K562 (cell line): ENCODE measurements around the gene FAM83B. TPM values are rescaled to one million over a fixed set of nuclear protein-coding genes. Genes with fewer than 3 reads are reported as not detected.

Experiments
- ATAC-seq: fragments of 200-7000 bp; cut with Tn5 transposase; 3 replicates; pipeline ENCODE4 v1.9.1; 2020; ENCODE audit warnings: moderate library complexity
- BruUV-seq: library from RNA; stranded (reverse); fragments of 400-500 nt; replicated peaks from 2 replicates; lab custom pipeline; 2021; lab: Mats Ljungman, UMichigan
- CTCF ChIA-PET: fragments of 300-600 bp; formaldehyde crosslinking; extraction: SDS; loops from one replicate; lab custom pipeline; 2021; ENCODE audit warnings: low intra/inter-chr PET ratio; lab: Yijun Ruan, JAX
- POLR2A ChIA-PET: fragments of 300-600, 350-650 bp; sonication (Branson Sonifier 250); formaldehyde crosslinking; extraction: SDS; loops from one replicate; lab custom pipeline; 2021; ENCODE audit warnings: antibody characterized with exemption, inconsistent platforms; lab: Yijun Ruan, JAX
- DNase-seq, 4 experiments: peaks; one replicate each; pipeline versions ENCODE4 v3.0.0 to v3.0.0-alpha.2; 2011 to 2018; ENCODE audit warnings: low spot score in 3 of 4, mixed read lengths in 3 of 4; ENCODE audit errors: extremely low read depth in 1 of 4
- FAIRE-seq: peaks from 2 replicates; lab custom pipeline; 2011; peaks lifted over from hg19 to GRCh38; lab: Jason Lieb, UNC
- H2AFZ ChIP-seq: 2 replicates; pipeline ENCODE4 v1.6.0; 2011; ENCODE audit warnings: low read depth, low read length, control low read depth, inconsistent platforms
- H3K27ac ChIP-seq: fragments of 200-600 bp; 3 replicates; pipeline ENCODE4 v1.8.0; 2011; ENCODE audit warnings: low read depth, mild to moderate bottlenecking, control low read depth, inconsistent platforms, low read length, moderate library complexity, mixed read lengths; ENCODE audit errors: extremely low read depth
- H3K27me3 ChIP-seq, 2 experiments: fragments of 300-600 bp in 1 of 2; 2 replicates in 1 of 2; 3 replicates in 1 of 2; pipeline versions ENCODE4 v1.6.0 to v1.8.0; 2011; ENCODE audit warnings: inconsistent platforms in 2 of 2, low read length in 2 of 2, mild to moderate bottlenecking in 1 of 2, mixed read lengths in 1 of 2, moderate library complexity in 1 of 2; ENCODE audit not compliant: control insufficient read depth in 2 of 2, insufficient read depth in 2 of 2
- H3K36me3 ChIP-seq: fragments of 300-600 bp; 3 replicates; pipeline ENCODE4 v1.8.0; 2011; ENCODE audit warnings: mild to moderate bottlenecking, low read length, inconsistent platforms; ENCODE audit not compliant: control insufficient read depth, insufficient read depth
- H3K4me1 ChIP-seq, 2 experiments: fragments of 200-600 bp in 1 of 2; replicated peaks in 1 of 2; 2 replicates in 1 of 2; 3 replicates in 1 of 2; pipeline versions ENCODE4 v1.5.1 to v1.8.0; 2011; ENCODE audit warnings: inconsistent platforms in 2 of 2, low read length in 2 of 2, mild to moderate bottlenecking in 1 of 2, mixed read lengths in 1 of 2, moderate library complexity in 1 of 2; ENCODE audit not compliant: control insufficient read depth in 2 of 2, insufficient read depth in 2 of 2
- H3K4me2 ChIP-seq: 2 replicates; pipeline ENCODE4 v1.6.1; 2011; ENCODE audit warnings: low read length, control low read depth, inconsistent platforms, mixed read lengths; ENCODE audit not compliant: insufficient read depth
- H3K4me3 ChIP-seq: fragments of 200-600 bp; sonication (generic), shearing (Covaris generic); 2 replicates; pipeline ENCODE4 v1.5.1; 2016; ENCODE audit warnings: control low read depth, inconsistent platforms
- H3K79me2 ChIP-seq: fragments of 200-600 bp; 3 replicates; pipeline ENCODE4 v1.8.0; 2011; ENCODE audit warnings: low read length, inconsistent platforms; ENCODE audit not compliant: control insufficient read depth, insufficient read depth
- H3K9ac ChIP-seq, 2 experiments: 2 replicates each; pipeline versions ENCODE4 v1.6.0 to v1.6.1; 2011; ENCODE audit warnings: low read depth in 2 of 2, low read length in 2 of 2, control low read depth in 1 of 2, inconsistent platforms in 1 of 2, mild to moderate bottlenecking in 1 of 2, mixed read lengths in 1 of 2; ENCODE audit not compliant: insufficient read depth in 1 of 2
- H3K9me1 ChIP-seq: one replicate; pipeline ENCODE4 v1.6.0; 2011; ENCODE audit warnings: inconsistent platforms, mild to moderate bottlenecking, low read length, moderate library complexity; ENCODE audit not compliant: control insufficient read depth, insufficient read depth
- H3K9me3 ChIP-seq: replicated peaks from 2 replicates; pipeline ENCODE4 v1.5.1; 2011; ENCODE audit warnings: low read depth, low read length, inconsistent platforms; ENCODE audit not compliant: control insufficient read depth, insufficient read depth
- H4K20me1 ChIP-seq: replicated peaks from 2 replicates; pipeline ENCODE4 v1.6.1; 2011; ENCODE audit warnings: low read length, inconsistent platforms, mixed read lengths; ENCODE audit not compliant: control insufficient read depth, insufficient read depth
- ARID1B ChIP-seq: fragments of 450-650 bp; IDR thresholded peaks from 2 replicates; pipeline ENCODE4 v1.6.1; 2016; ENCODE audit warnings: antibody characterized with exemption, mild to moderate bottlenecking, inconsistent platforms
- ARNT ChIP-seq, 2 experiments: fragments of 450-650 bp; IDR thresholded peaks; 2 replicates each; pipeline ENCODE4 v1.6.1; 2016; ENCODE audit warnings: mild to moderate bottlenecking in 1 of 2
- MCM3 ChIP-seq: fragments of 450-650 bp; IDR thresholded peaks from 2 replicates; pipeline ENCODE4 v1.6.1; 2016
- NFE2 ChIP-seq: IDR thresholded peaks from 2 replicates; pipeline ENCODE4 v1.6.1; 2014; ENCODE audit warnings: antibody characterized with exemption, low read depth
- NFRKB ChIP-seq: fragments of 450-650 bp; IDR thresholded peaks from 2 replicates; pipeline ENCODE4 v1.6.1; 2016; ENCODE audit warnings: low read depth
- PHF21A ChIP-seq: fragments of 450-650 bp; IDR thresholded peaks from 2 replicates; pipeline ENCODE4 v1.6.1; 2017; ENCODE audit warnings: low read depth, borderline replicate concordance
- SLC30A9 ChIP-seq: fragments of 250-450 bp; sonication (Bioruptor Pico); IDR thresholded peaks from 2 replicates; pipeline ENCODE4 v1.8.0; 2022; ENCODE audit warnings: mild to moderate bottlenecking, moderate library complexity
- ZNF780A ChIP-seq: fragments of 250-450 bp; sonication (Bioruptor Pico); IDR thresholded peaks from 2 replicates; pipeline ENCODE4 v1.5.0; 2021; ENCODE audit warnings: mild to moderate bottlenecking
- WGBS: fragments of 100-300 bp; shearing (Covaris generic); methylation state at CpG from one replicate; pipeline ENCODE4 v1.1.6; 2016; ENCODE audit warnings: low coverage, mixed read lengths; ENCODE audit not compliant: insufficient coverage; ENCODE audit errors: missing lambda C conversion rate; 5-methylcytosine and 5-hydroxymethylcytosine counted together
- in situ Hi-C: fragments of 300-500 bp; cut with MboI; formaldehyde crosslinking; loops from 4 replicates; pipeline ENCODE4 v1.15.0; 2018; ENCODE audit warnings: inconsistent platforms, mixed read lengths
- intact Hi-C: fragments of 100-400 bp; cut with micrococcal nuclease; formaldehyde crosslinking; loops from 2 replicates; pipeline ENCODE4 v1.14.2; 2022
- polyA plus RNA-seq, 8 experiments: library from polyadenylated mRNA; depleted of rRNA in 4 of 8; stranded (reverse) in 5 of 8; unstranded in 3 of 8; fragments of >200 nt; fragmentation: Nextera tagmentation in 2 of 8; fragmentation: Illumina TruSeq in 1 of 8; extraction: Ambion mirVana in 2 of 8; extraction: Trizol in 1 of 8; gene quantifications; 2 replicates each; pipeline versions ENCODE4 v1.2.1 to v1.2.3, GENCODE V29; 2011 to 2014; ENCODE audit warnings: inconsistent platforms in 1 of 8, missing spikeins in 1 of 8
- total RNA-seq, 7 experiments: library from RNA; depleted of rRNA in 6 of 7; stranded (reverse); fragments of >200 nt in 6 of 7; fragmentation: Illumina TruSeq in 2 of 7; extraction: Trizol in 2 of 7; gene quantifications; 2 replicates each; pipeline versions ENCODE4 v1.2.1 to v1.2.3, GENCODE V29; 2011 to 2021; ENCODE audit warnings: low replicate concordance in 1 of 7
- TF ChIP-seq, protein P1 (sequence below): fragments of 450-650 bp; IDR thresholded peaks from 2 replicates; pipeline ENCODE4 v1.7.1; 2018; ENCODE audit warnings: mild to moderate bottlenecking, low read depth; ENCODE audit not compliant: partially characterized antibody

FAM83B gene
- total and polyA plus RNA-seq, 9 of the 15 experiments (the other 6 are each of a cell fraction or from before 2014, with no cell fraction given), result not detected

- intact Hi-C loops (no loop called here), in situ Hi-C loops (no loop called here)
- no peak overlapping the region for H3K4me2 ChIP-seq
- no peaks in the 10 kb centered on the region for H3K9me1 ChIP-seq
- FAIRE-seq (no peak), ATAC-seq (no peak), DNase-seq (no peak)
- POLR2A ChIA-PET, result no interaction called here
- H3K27ac ChIP-seq, result no peak overlapping the region
- no peaks in the 10 kb centered on the region for H3K27me3 ChIP-seq
- H3K4me3 ChIP-seq, result no peak overlapping the region
- no peaks in the 10 kb centered on the region for H3K79me2 ChIP-seq
- no peaks in the 10 kb centered on the region for H3K4me1 ChIP-seq
- no peak overlapping the region for H2AFZ ChIP-seq
- H4K20me1 ChIP-seq, result no peaks in the 10 kb centered on the region
- H3K9ac ChIP-seq, result no peak overlapping the region
- TF ChIP-seq PHF21A, result no peak
- no peak for TF ChIP-seq NFRKB
- no peaks in the 10 kb centered on the region for H3K36me3 ChIP-seq
- no TSS peak for BruUV-seq
- CTCF ChIA-PET, result no interaction called here
- H3K9me3 ChIP-seq, result no peaks in the 10 kb centered on the region
These were observed 142.0 kb downstream of the FAM83B start for GRCh38 chr6:54988576-54988975.

DNA sequence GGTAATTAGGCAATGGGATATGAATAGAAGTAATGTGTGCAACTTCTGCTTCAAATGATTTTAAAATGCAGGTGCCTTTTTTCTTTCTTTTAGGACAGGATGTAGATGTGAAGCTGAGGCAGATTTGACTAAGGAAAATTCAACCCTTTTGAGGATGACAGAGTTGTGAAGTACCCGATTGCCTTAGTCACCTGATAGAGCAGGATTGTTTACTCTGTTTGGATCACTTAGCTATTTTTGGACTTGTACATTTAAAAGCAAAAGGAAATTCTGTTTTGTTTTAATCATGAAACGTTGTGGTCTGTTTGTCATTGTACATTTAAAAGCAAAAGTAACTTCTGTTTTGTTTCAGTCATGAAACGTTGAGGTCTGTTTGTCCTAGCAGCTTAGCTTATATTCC is 143.4 kb downstream of the FAM83B start:
- intact Hi-C loops (no loop called here), in situ Hi-C loops (no loop called here)
- H3K27ac ChIP-seq, result no peak overlapping the region
- ChIA-PET POLR2A (no interaction called here), CTCF (no interaction called here)
- no peak overlapping the region for H3K4me3 ChIP-seq
- no peaks in the 10 kb centered on the region for H3K79me2 ChIP-seq
- TF ChIP-seq ARID1B (no peak), MCM3 (no peak), SLC30A9 (no peak), ZNF780A (CRISPR knock-in tag) (no peak), NFE2 (no peak), ARNT (IDR thresholded peaks at IDR 0.05) (no peak)
- TF ChIP-seq, protein P1, sequence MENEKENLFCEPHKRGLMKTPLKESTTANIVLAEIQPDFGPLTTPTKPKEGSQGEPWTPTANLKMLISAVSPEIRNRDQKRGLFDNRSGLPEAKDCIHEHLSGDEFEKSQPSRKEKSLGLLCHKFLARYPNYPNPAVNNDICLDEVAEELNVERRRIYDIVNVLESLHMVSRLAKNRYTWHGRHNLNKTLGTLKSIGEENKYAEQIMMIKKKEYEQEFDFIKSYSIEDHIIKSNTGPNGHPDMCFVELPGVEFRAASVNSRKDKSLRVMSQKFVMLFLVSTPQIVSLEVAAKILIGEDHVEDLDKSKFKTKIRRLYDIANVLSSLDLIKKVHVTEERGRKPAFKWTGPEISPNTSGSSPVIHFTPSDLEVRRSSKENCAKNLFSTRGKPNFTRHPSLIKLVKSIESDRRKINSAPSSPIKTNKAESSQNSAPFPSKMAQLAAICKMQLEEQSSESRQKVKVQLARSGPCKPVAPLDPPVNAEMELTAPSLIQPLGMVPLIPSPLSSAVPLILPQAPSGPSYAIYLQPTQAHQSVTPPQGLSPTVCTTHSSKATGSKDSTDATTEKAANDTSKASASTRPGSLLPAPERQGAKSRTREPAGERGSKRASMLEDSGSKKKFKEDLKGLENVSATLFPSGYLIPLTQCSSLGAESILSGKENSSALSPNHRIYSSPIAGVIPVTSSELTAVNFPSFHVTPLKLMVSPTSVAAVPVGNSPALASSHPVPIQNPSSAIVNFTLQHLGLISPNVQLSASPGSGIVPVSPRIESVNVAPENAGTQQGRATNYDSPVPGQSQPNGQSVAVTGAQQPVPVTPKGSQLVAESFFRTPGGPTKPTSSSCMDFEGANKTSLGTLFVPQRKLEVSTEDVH, result no peak
- ATAC-seq (no peak), FAIRE-seq (no peak), DNase-seq (no peak)
- no peak overlapping the region for H3K9ac ChIP-seq
- H4K20me1 ChIP-seq, result no peaks in the 10 kb centered on the region
- H3K9me3 ChIP-seq, result no peaks in the 10 kb centered on the region
- H3K4me2 ChIP-seq, result no peak overlapping the region
- no peak overlapping the region for H2AFZ ChIP-seq
- no TSS peak for BruUV-seq
- no peaks in the 10 kb centered on the region for H3K27me3 ChIP-seq
- H3K4me1 ChIP-seq, result no peaks in the 10 kb centered on the region
- WGBS, result 0% methylated on average over 3 of the region's 3 CpGs
- no peaks in the 10 kb centered on the region for H3K9me1 ChIP-seq
- H3K36me3 ChIP-seq, result no peaks in the 10 kb centered on the region
